Right lobe of liver (tissue), 6 donors: ENCODE data around the gene CCDC197. TPM values are rescaled to one million over a fixed set of nuclear protein-coding genes. Genes with fewer than 3 reads are reported as not detected.

Experiments used
- ATAC-seq, 4 donors: fragments of 200-7000 bp; cut with Tn5 transposase; one replicate each; pipeline ENCODE4 v1.9.1; 2020; ENCODE audit warnings: mild to moderate bottlenecking in 4 of 4, moderate library complexity in 4 of 4
- DNase-seq, 3 donors: peaks; one replicate each; pipeline ENCODE4 v3.0.0-alpha.2; 2020
- H3K27ac ChIP-seq, 3 donors: fragments of 200-600 bp; one replicate each; pipeline ENCODE4 v1.8.0; 2022
- H3K27me3 ChIP-seq, 2 donors: fragments of 200-600 bp; one replicate each; pipeline ENCODE4 v1.8.0; 2022
- H3K36me3 ChIP-seq, 4 donors: fragments of 200-600 bp; sonication (generic) in 1 of 4; one replicate each; pipeline versions ENCODE4 v1.5.1 to v1.8.0; 2017 to 2022; ENCODE audit warnings: control low read depth in 1 of 4
- H3K4me1 ChIP-seq, 4 donors: fragments of 200-600 bp; sonication (generic) in 1 of 4; one replicate each; pipeline versions ENCODE4 v1.5.1 to v1.8.0; 2017 to 2022; ENCODE audit warnings: control low read depth in 1 of 4
- H3K4me3 ChIP-seq, 3 donors: fragments of 200-600 bp; one replicate each; pipeline ENCODE4 v1.8.0; 2022
- H3K9me3 ChIP-seq, 4 donors: fragments of 200-600 bp; sonication (generic) in 1 of 4; one replicate each; pipeline versions ENCODE4 v1.5.1 to v1.8.0; 2017 to 2022; ENCODE audit warnings: control low read depth in 1 of 4
- POLR2A ChIP-seq: fragments of 450-650 bp; IDR thresholded peaks from one replicate; pipeline ENCODE4 v1.6.1; 2017; ENCODE audit warnings: antibody characterized with exemption, mild to moderate bottlenecking
- WGBS: methylation state at CpG from one replicate; pipeline ENCODE4 v1.1.6; 2018; ENCODE audit warnings: low coverage, low lambda C conversion rate; ENCODE audit not compliant: insufficient coverage; ENCODE audit errors: missing lambda C conversion rate; 5-methylcytosine and 5-hydroxymethylcytosine counted together
- intact Hi-C, 2 donors: fragments of 100-400 bp; cut with DNase I; formaldehyde crosslinking; loops; one replicate each; pipeline versions ENCODE4 v1.11.2 to v1.14.1; 2022
- total RNA-seq, 6 experiments: library from RNA; depleted of rRNA in 2 of 6; stranded (reverse); fragments of >200 nt in 2 of 6; fragmentation: NEBNext Ultra II Directional in 3 of 6; extraction: Animal tissue kit (Norgen Biotek cat#: 25700) in 3 of 6; gene quantifications; one replicate each; pipeline versions ENCODE4 v1.1.0 to v1.2.4, GENCODE V29; 2016 to 2023
- TF ChIP-seq, protein P1 (sequence below), 4 donors: fragments of 200-600 bp in 3 of 4; fragments of 450-650 bp in 1 of 4; IDR thresholded peaks; one replicate each; pipeline versions ENCODE4 v1.5.1 to v1.8.0; 2016 to 2022; ENCODE audit warnings: antibody characterized with exemption in 4 of 4, mild to moderate bottlenecking in 2 of 4
- donor health status: DM: no; HTN: yes; CAD: no.
- donor health status: DM: no; HTN: no; CAD: no.
- donor health status: DM: no; HTN: no; CAD: no.
- donor health status: DM: no; HTN: yes; CAD: no.
- donor health status: DM: no; HTN: yes; CAD: no.

CCDC197 gene
- total RNA-seq, 6 experiments from 2014 or later = not detected

DNA sequence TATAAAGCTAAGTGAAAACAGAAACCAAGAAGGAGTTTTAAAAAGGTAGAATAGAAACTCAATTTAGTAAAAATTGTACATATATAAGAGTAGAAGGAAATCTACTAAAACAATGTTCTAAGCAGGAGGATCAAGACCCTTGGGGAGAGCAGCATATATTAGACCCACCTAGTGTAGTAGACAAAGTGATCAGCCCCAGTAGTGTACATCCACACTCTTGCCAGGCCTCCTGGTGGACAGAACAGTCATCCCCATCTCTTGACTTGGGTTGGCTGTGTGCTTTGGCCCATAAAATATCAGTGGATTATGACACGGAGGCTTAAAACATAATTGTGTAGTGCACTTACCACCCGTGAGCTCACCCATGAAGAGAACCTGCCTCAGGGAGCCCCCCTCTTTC lies 18.1 kb downstream of the CCDC197 start:
- WGBS = no CpG with 5 or more reads among the region's 2 CpGs
- intact Hi-C loops = no loop called here
- TF ChIP-seq, protein P1, sequence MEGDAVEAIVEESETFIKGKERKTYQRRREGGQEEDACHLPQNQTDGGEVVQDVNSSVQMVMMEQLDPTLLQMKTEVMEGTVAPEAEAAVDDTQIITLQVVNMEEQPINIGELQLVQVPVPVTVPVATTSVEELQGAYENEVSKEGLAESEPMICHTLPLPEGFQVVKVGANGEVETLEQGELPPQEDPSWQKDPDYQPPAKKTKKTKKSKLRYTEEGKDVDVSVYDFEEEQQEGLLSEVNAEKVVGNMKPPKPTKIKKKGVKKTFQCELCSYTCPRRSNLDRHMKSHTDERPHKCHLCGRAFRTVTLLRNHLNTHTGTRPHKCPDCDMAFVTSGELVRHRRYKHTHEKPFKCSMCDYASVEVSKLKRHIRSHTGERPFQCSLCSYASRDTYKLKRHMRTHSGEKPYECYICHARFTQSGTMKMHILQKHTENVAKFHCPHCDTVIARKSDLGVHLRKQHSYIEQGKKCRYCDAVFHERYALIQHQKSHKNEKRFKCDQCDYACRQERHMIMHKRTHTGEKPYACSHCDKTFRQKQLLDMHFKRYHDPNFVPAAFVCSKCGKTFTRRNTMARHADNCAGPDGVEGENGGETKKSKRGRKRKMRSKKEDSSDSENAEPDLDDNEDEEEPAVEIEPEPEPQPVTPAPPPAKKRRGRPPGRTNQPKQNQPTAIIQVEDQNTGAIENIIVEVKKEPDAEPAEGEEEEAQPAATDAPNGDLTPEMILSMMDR (IDR thresholded peaks at IDR 0.05) = no peak
- no peak for TF ChIP-seq POLR2A
- H3K4me3 ChIP-seq = no peak overlapping the region
- no peak for DNase-seq
- no peaks in the 10 kb centered on the region for H3K9me3 ChIP-seq
- no peaks in the 10 kb centered on the region for H3K36me3 ChIP-seq
- ATAC-seq = no peak
- H3K4me1 ChIP-seq = no peaks in the 10 kb centered on the region
- H3K27ac ChIP-seq = no peak overlapping the region
- no peaks in the 10 kb centered on the region for H3K27me3 ChIP-seq

DNA sequence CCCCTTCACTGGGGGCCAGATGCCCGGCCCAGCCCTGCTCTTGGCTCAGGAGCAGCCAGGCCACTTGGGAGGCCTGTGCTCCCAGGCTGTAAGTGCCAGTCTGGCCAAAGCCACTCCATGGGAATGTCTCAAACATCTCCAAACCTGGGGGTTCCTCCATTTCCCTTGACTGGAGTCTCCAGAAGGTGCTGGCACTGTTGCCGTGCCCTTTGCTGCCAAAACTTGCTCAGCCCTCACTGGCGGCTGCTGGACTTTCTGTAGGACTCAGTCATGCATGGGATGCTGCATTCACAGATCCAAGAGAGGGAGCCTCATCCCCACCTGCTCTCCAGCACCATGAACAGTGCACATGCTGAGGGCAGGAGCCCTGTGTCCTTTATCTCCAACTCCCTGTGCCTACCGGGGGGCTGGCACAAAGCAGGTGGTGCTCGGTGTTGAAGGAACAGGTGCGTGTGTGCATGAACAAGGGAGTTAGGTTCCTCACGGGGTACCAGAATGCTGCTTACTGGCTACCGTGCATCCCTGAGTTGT lies 19.4 kb downstream of the CCDC197 start:
- 70% methylated on average over 4 of the region's 8 CpGs for WGBS
- intact Hi-C loops = no loop called here
- Histone ChIP-seq H3K27me3 (no peaks in the 10 kb centered on the region), H3K27ac (no peak overlapping the region), H3K9me3 (no peaks in the 10 kb centered on the region), H3K4me3 (no peak overlapping the region), H3K36me3 (no peaks in the 10 kb centered on the region), H3K4me1 (no peaks in the 10 kb centered on the region)
- no peak for DNase-seq
- TF ChIP-seq POLR2A = no peak
- TF ChIP-seq, protein P1 (IDR thresholded peaks at IDR 0.05) = no peak
- no peak for ATAC-seq

DNA sequence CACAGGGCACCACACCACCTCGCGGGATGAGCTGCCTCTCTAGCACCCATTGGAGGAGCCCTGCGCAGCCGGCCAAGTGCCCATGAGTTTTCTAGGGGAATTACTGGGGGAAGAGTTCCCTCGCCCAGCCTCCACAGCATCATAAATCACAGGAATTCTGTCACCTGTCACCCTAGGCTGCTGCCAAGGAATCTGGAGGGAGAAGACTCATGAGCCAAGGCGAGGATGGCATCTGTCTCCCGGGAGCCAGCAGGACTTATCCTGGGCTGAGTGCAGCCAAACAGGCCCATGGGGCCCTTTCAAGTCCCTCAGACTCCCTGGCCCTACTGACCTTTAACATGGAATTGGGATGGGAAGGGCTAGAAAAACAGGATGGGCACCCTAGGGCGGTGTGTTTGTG lies 21.2 kb downstream of the CCDC197 start:
- intact Hi-C loops = no loop called here
- WGBS = 71% methylated on average over 3 of the region's 8 CpGs

DNA sequence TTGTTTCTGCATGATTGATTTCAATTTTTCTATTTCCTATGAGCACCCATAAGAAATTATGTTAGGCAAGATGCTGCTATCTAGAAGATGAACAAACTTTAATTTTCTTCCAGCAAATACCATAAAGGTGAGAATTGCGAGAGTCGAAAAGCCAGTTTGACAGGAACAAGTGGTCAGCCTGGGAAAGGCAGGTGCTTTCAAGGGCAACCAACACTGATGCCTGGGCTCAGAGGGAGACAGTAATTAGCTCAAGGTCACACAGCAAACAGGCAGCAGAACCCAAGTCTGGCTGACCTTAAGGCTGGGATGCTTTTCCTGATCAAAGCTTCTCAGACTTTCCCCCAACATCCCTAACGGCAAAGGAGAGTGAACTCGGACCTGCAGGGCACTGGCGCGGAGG lies 22.2 kb downstream of the CCDC197 start:
- intact Hi-C loops = no loop called here
- H3K4me3 ChIP-seq = no peak overlapping the region
- no peaks in the 10 kb centered on the region for H3K36me3 ChIP-seq
- no peak overlapping the region for H3K27ac ChIP-seq
- TF ChIP-seq, protein P1 (IDR thresholded peaks at IDR 0.05) = no peak
- no peak for TF ChIP-seq POLR2A
- 64% methylated on average over 3 of the region's 6 CpGs for WGBS
- no peaks in the 10 kb centered on the region for H3K9me3 ChIP-seq
- DNase-seq = no peak
- H3K4me1 ChIP-seq = no peaks in the 10 kb centered on the region
- no peak for ATAC-seq
- H3K27me3 ChIP-seq = no peaks in the 10 kb centered on the region

More for the DNA sequence above, 21.2 kb downstream of the CCDC197 start:
- no peaks in the 10 kb centered on the region for H3K27me3 ChIP-seq
- no peaks in the 10 kb centered on the region for H3K9me3 ChIP-seq
- DNase-seq = peak in 1 of 3 donors; percentile 31
- no peak for ATAC-seq
- H3K4me1 ChIP-seq = no peaks in the 10 kb centered on the region
- TF ChIP-seq POLR2A = no peak
- TF ChIP-seq, protein P1 (IDR thresholded peaks at IDR 0.05) = no peak
- no peak overlapping the region for H3K27ac ChIP-seq
- no peaks in the 10 kb centered on the region for H3K36me3 ChIP-seq
- H3K4me3 ChIP-seq = no peak overlapping the region

DNA sequence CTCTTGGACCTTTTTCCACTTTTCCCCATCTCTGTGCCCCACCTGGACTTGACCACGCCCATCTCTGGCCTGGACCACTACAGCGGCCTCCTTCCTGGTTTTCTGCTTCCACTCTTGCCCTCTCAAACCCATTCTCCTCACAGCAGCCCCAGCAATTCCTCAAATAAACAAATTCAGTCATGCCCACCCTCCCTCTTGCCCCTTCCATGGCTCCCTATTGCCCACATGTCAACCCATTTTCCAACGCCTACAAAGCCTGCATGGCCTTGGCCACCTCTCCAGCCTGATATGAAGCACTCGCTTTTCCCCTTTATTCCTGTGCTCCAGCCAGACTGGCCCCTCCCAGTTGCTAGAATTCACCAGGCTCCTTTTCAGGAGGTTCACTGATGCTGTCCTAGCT lies 23.2 kb downstream of the CCDC197 start:
- no peaks in the 10 kb centered on the region for H3K4me1 ChIP-seq
- H3K27me3 ChIP-seq = no peaks in the 10 kb centered on the region
- intact Hi-C loops = no loop called here
- H3K9me3 ChIP-seq = no peaks in the 10 kb centered on the region
- TF ChIP-seq POLR2A = no peak
- TF ChIP-seq, protein P1 (IDR thresholded peaks at IDR 0.05) = no peak
- H3K4me3 ChIP-seq = no peak overlapping the region
- H3K36me3 ChIP-seq = no peaks in the 10 kb centered on the region
- no peak overlapping the region for H3K27ac ChIP-seq
- no peak for DNase-seq
- 85% methylated on average over 4 of the region's 4 CpGs for whole genome bisulfite sequencing
- ATAC-seq = no peak
